ENCODE results near the gene AGO1. TPM values are rescaled to one million over a fixed set of nuclear protein-coding genes. Genes with fewer than 3 reads are reported as not detected.

AGO1 gene
- total and polyA plus RNA-seq, 10 donors, result 2.3 to 38.2 (median 31.0) TPM

DNA sequence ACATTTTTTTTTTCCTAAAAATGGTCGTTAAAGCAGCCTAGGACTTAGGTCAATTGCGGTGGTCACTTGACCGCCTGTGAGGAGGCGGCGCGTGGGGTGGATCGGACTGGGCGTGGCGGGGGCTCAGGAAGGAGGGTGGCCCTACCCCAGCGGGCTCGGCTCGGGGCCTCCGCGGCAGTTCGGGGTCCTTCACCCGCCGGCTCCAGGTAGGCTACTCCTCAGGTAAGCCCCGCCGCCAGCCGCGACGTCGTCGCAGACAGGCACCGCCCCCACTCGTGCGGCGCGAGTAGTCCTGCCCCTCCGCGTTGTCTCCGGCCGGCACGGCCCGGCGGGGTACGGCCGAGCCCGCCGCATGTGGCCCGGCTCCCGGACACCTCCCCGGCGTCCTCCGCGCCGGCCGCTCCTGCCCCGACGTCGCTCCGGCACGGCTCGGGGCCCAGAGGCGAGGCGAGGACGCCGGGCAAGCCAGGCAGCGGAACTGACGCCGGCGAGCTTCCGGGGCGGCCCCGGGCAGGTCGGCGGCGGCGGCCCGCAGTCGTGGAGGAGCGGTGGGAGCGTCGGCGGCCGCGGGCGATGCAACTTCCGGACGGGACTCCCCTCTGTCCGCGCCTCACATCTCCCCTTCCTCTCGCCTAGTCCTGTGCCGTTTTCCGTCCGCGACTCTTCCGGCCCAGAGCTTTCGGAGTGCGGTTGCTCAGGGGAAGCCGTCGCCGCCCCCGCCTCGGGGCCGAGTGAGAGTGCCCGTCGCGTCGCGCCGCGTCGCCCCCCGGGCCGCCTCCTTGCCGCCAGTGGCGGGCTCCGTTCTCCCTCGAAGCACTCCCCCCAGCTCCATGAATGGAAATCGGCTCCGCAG is 47.8 kb downstream of the AGO1 start, which contains the start of gene AGO3:
Gene AGO3 (plus strand): TSS at position 513 of the 853 bp plus-strand sequence. CDS start 322 bp downstream, at position 835.
- TF ChIP-seq POLR2A (IDR thresholded peaks at IDR 0.05), result peak in 2 of 3 donors; percentile 50 to 60
- TF ChIP-seq, protein P1, sequence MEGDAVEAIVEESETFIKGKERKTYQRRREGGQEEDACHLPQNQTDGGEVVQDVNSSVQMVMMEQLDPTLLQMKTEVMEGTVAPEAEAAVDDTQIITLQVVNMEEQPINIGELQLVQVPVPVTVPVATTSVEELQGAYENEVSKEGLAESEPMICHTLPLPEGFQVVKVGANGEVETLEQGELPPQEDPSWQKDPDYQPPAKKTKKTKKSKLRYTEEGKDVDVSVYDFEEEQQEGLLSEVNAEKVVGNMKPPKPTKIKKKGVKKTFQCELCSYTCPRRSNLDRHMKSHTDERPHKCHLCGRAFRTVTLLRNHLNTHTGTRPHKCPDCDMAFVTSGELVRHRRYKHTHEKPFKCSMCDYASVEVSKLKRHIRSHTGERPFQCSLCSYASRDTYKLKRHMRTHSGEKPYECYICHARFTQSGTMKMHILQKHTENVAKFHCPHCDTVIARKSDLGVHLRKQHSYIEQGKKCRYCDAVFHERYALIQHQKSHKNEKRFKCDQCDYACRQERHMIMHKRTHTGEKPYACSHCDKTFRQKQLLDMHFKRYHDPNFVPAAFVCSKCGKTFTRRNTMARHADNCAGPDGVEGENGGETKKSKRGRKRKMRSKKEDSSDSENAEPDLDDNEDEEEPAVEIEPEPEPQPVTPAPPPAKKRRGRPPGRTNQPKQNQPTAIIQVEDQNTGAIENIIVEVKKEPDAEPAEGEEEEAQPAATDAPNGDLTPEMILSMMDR (IDR thresholded peaks at IDR 0.05 in 8 of 11, conservative IDR thresholded peaks at IDR 0.05 in 3 of 11), result no peak
- TF ChIP-seq POLR2AphosphoS5 (IDR thresholded peaks at IDR 0.05), result peak; percentile 85 to 89 (median 89)
- intact Hi-C loops (cut with DNase I; ENCODE audit: low total_unique reads), result loop anchor here (10.0 kb wide), 1 partner anchor 46 kb away; the partner anchor contains the start of gene AGO1
- Histone ChIP-seq H3K27me3 (replicated peaks in 1 of 7) (no peaks in the 10 kb centered on the region), H3K4me1 (peaks cover 16 to 57% (median 41%) of the 10 kb centered on the region in 6 donors), H3K36me3 (no peaks in the 10 kb centered on the region), H3K4me3 (peak within 1 kb of the TSS; percentile 66 to 87 (median 82)), H3K27ac (peak within 1 kb of the TSS; percentile 95 to 99 (median 98)), H3K9me3 (no peaks in the 10 kb centered on the region)
- 0% methylated on average over 43 to 112 of the region's 112 CpGs for WGBS, 5 donors
- DNase-seq, result peak; percentile 98

DNA sequence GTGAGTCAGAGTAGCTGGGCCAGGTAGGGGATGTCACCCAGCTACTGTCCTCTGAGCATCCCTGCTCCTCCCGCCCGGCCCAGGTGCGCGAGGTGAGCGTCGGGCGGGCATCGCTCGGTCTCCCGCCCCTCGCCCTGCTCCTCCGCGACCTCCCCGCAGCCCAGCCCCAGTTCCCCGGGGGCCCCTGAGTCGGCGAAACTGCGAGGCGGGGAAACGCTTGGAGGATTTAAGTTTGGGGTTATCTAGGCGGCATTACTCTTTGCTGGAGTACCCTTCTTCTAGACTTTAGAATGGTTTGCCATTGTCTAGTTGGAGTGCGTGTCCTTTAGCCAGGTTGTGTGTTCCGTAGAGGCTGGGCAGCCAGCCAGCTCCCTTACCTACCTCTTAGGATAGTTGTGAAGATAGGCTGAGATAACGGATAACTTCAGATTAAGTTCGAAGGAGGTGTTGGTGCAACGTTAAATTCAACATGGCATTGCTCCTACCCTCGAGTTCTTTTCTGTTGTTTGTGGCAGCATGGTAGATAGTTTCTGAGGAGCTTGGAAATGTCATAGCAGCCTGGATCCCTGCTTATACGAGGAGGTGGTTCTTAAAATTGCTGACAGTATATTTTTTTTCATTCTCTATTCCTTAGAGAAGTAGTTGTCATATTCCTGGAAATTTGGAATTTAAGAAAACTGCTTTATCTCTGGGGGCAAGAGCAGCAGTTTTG is 48.6 kb downstream of the AGO1 start:
- no peak for TF ChIP-seq POLR2AphosphoS5 (IDR thresholded peaks at IDR 0.05)
- TF ChIP-seq, protein P1 (IDR thresholded peaks at IDR 0.05 in 8 of 11, conservative IDR thresholded peaks at IDR 0.05 in 3 of 11), result no peak
- TF ChIP-seq POLR2A (IDR thresholded peaks at IDR 0.05), result no peak
- 0 to 1% (median 0%) methylated on average over 6 to 28 of the region's 28 CpGs for WGBS, 5 donors
- peak overlapping the region; percentile 95 to 99 (median 98) for H3K27ac ChIP-seq
- H3K9me3 ChIP-seq, result no peaks in the 10 kb centered on the region
- H3K27me3 ChIP-seq (replicated peaks in 1 of 7), result no peaks in the 10 kb centered on the region
- intact Hi-C loops (cut with DNase I; ENCODE audit: low total_unique reads), result loop anchor here (10.0 kb wide), 1 partner anchor 47 kb away; the partner anchor contains the start of gene AGO1
- no peak for DNase-seq
- H3K4me3 ChIP-seq, result peak overlapping the region; percentile 66 to 87 (median 82)
- peaks cover 16 to 65% (median 48%) of the 10 kb centered on the region in 6 donors for H3K4me1 ChIP-seq
- H3K36me3 ChIP-seq, result no peaks in the 10 kb centered on the region

DNA sequence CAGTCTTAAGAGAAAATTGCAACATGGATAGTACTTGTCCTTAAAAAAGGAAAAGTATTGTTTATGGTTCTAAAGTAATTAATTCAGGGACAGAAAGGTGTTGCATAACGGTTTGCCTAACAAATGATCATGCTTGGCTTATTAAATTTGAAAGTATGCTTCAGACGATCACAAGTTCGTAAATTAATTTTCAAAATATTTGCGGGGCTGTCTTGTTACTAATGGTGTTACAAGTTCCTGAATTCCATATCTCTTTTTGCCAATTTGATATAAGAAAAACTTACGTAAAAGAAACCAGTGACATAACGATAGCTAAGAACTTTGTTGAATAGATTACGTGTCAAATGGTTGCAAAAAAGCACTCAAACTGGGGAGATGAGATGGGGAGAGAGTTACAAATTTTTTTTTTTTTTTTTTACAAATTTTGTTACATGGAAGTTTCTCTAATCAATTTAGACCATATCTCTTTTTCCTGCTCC is 49.2 kb downstream of the AGO1 start:
- H3K27ac ChIP-seq, result peak overlapping the region in 6 of 8 donors; percentile 95 to 99 (median 98)
- TF ChIP-seq POLR2A (IDR thresholded peaks at IDR 0.05) (no peak), POLR2AphosphoS5 (IDR thresholded peaks at IDR 0.05) (no peak)
- TF ChIP-seq, protein P1 (IDR thresholded peaks at IDR 0.05 in 8 of 11, conservative IDR thresholded peaks at IDR 0.05 in 3 of 11), result no peak
- no peaks in the 10 kb centered on the region for H3K27me3 ChIP-seq (replicated peaks in 1 of 7)
- intact Hi-C loops (cut with DNase I; ENCODE audit: low total_unique reads), result loop anchor here (10.0 kb wide), 1 partner anchor 47 kb away; the partner anchor contains the start of gene AGO1
- 36 to 61% (median 41%) methylated on average over 7 of the region's 7 CpGs for WGBS, 5 donors
- peaks cover 16 to 71% (median 52%) of the 10 kb centered on the region in 6 donors for H3K4me1 ChIP-seq
- peaks cover 0 to 3% (median 0%) of the 10 kb centered on the region in 8 donors for H3K9me3 ChIP-seq
- no peaks in the 10 kb centered on the region for H3K36me3 ChIP-seq
- peak overlapping the region; percentile 66 to 87 (median 82) for H3K4me3 ChIP-seq
- no peak for DNase-seq
